ENCODE results near the gene DAP. TPM values are rescaled to one million over a fixed set of nuclear protein-coding genes. Genes with fewer than 3 reads are reported as not detected.
A peak's percentile ranks its signal among the peaks of the same experiment; 100 is the strongest.

Gene DAP
- total and polyA plus RNA-seq, 2 experiments from 2014 or later: 30.0 to 105 TPM

DNA sequence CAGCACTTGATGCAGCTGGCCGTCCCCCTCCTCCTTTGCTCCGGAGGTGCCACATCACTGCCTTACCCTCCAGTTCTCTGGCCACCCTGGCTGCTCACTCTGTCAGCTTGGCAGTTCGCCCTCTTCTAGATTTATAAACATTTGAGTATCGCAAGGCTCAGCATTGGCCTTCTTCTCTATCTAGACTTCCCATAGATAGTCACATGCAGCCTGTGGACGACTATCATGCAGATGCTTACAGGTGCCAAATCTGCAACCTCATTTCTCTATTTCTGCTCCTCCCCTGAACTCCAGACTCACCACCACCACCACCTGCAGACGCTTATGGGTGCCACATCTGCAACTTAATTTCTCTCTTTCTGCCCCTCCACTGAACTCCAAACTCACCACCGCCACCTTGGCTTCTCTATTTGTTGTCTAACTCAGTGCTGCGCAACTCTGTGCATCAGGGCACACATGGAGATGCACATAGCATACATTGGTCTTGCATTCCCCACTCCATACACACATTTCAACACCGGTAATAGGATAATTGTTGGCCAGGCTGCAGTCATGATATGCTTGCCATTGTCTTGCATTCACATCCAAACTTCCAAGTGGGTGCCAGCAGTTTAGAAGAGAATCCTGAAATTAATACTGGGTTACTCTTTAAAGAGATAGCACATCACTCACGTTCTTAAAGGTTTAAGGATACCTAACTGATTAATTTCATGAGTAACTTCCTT lies 1.9 kb upstream of the DAP start:
- Histone ChIP-seq H3K4me1 (ENCODE audit: low read depth) (peaks cover 13% of the 10 kb centered on the region), H3K36me3 (no peaks in the 10 kb centered on the region), H3K27ac (no peak overlapping the region), H3K27me3 (no peaks in the 10 kb centered on the region), H3K9me3 (ENCODE audit: low read depth) (no peaks in the 10 kb centered on the region), H3K4me3 (no peak overlapping the region)
- DNase-seq (ENCODE audit: low read depth in 1 of 2, low spot score in 1 of 2): no peak
- TF ChIP-seq, protein P1, sequence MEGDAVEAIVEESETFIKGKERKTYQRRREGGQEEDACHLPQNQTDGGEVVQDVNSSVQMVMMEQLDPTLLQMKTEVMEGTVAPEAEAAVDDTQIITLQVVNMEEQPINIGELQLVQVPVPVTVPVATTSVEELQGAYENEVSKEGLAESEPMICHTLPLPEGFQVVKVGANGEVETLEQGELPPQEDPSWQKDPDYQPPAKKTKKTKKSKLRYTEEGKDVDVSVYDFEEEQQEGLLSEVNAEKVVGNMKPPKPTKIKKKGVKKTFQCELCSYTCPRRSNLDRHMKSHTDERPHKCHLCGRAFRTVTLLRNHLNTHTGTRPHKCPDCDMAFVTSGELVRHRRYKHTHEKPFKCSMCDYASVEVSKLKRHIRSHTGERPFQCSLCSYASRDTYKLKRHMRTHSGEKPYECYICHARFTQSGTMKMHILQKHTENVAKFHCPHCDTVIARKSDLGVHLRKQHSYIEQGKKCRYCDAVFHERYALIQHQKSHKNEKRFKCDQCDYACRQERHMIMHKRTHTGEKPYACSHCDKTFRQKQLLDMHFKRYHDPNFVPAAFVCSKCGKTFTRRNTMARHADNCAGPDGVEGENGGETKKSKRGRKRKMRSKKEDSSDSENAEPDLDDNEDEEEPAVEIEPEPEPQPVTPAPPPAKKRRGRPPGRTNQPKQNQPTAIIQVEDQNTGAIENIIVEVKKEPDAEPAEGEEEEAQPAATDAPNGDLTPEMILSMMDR (IDR thresholded peaks at IDR 0.05; ENCODE audit: low read depth, low read length): no peak

DNA sequence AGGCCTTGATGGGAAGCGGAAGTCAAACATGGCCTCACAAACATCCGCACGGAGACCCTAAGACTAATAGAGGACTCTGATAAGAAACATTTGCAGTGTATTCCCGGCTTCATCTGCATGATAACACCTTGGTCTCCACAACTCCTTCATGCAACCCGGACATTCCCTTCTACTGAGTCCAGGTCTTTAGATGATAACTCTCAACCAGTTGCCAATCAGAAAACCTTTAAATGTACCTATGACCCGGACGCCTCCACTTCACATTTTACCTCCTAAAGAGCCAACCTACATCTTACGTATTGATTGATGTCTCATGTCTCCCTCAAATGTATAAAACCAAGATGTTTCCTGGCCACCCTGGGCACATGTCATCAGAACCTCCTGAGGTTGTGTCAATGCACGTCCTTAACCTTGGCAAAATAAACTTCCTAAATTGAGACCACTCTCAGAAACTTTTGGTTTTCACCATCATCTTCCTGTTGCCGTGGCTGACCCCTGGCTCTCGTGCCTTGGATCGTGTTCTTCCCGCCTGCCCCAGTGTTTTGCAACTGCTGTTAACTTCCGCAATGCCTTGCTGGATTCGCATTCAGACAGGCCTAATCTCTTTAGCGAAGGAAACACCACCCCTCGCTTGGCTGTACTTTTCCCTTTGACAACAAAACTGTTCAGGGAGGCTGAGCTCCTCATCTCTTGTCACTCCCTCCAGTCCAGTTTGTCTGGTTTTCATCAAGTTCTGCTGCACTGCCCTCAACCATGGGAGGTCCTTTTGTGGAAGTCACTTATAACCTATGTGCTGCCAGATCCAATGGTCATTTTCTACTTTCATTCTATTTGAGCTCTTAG lies 1.1 kb upstream of the DAP start:
- H3K27ac ChIP-seq: peak overlapping the region; percentile 84
- TF ChIP-seq, protein P1 (IDR thresholded peaks at IDR 0.05; ENCODE audit: low read depth, low read length): no peak
- peak overlapping the region; percentile 97 for H3K4me3 ChIP-seq
- no peaks in the 10 kb centered on the region for H3K27me3 ChIP-seq
- H3K4me1 ChIP-seq (ENCODE audit: low read depth): peaks cover 13% of the 10 kb centered on the region
- peak; percentile 36 to 63 for DNase-seq (ENCODE audit: low read depth in 1 of 2, low spot score in 1 of 2)
- no peaks in the 10 kb centered on the region for H3K9me3 ChIP-seq (ENCODE audit: low read depth)
- no peaks in the 10 kb centered on the region for H3K36me3 ChIP-seq

DNA sequence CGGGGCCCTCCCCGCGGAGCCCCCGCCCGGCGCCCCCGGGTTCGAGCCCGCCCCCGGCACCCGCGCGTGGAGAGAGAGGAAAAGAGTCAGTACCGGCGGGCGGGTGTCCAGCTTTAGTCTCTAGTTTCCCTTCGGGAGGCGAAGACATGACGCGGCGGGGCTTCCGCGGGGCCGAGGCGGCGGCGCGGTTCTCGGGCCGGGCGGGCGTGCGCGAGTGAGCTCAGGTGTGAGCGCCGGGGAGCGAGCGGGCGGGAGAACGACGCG lies 181 bp downstream of the DAP start:
- Histone ChIP-seq H3K4me3 (peak overlapping the region; percentile 97), H3K4me1 (ENCODE audit: low read depth) (peaks cover 13% of the 10 kb centered on the region), H3K9me3 (ENCODE audit: low read depth) (no peaks in the 10 kb centered on the region), H3K27me3 (no peaks in the 10 kb centered on the region), H3K27ac (peak overlapping the region; percentile 96), H3K36me3 (no peaks in the 10 kb centered on the region)
- TF ChIP-seq, protein P1 (IDR thresholded peaks at IDR 0.05; ENCODE audit: low read depth, low read length): no peak
- no peak for DNase-seq (ENCODE audit: low read depth in 1 of 2, low spot score in 1 of 2)

DNA sequence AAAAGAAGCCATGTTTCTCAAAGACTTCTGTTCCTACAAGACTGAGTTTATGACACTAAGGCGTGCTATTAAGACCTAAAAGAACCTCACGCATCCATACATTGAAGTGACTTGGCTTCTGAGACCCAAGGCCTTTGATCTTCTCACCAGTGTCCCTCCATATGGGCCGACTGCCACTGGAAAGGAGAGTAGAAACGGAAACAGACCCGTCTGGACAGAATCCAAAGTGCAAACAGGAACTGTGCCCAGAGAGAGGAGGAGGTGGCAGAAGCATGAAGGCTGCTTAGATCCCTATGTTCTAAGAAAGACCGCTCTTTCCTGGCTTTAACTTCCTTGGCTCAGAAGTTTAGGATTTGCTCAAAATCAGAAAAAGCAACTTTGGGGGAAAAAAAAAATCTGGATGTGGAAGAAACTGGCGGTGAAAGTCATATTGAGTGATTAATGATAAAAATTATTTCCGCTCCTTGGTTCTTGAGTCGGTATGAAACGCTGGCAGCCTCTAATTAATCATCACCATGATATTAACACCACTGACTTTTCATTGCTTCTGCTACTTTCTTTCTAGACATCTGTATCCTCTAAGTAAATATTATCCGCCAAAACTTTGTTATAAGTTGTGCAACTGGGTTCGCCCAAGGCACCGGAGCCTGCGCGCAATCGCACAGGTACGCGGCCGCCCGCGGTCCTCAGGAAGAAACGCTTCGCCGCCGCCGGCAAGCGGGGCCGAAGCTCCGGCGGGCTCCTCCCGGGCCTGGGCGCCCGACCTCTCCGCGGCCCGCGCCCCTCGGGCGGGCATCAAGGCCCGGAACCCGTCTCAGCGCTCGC lies 726 bp downstream of the DAP start:
- TF ChIP-seq, protein P1 (IDR thresholded peaks at IDR 0.05; ENCODE audit: low read depth, low read length): no peak
- Histone ChIP-seq H3K27me3 (no peaks in the 10 kb centered on the region), H3K27ac (peak overlapping the region; percentile 96), H3K9me3 (ENCODE audit: low read depth) (no peaks in the 10 kb centered on the region), H3K36me3 (no peaks in the 10 kb centered on the region), H3K4me3 (peak overlapping the region; percentile 97), H3K4me1 (ENCODE audit: low read depth) (peaks cover 13% of the 10 kb centered on the region)
- peak; percentile 64 to 74 for DNase-seq (ENCODE audit: low read depth in 1 of 2, low spot score in 1 of 2)

DNA sequence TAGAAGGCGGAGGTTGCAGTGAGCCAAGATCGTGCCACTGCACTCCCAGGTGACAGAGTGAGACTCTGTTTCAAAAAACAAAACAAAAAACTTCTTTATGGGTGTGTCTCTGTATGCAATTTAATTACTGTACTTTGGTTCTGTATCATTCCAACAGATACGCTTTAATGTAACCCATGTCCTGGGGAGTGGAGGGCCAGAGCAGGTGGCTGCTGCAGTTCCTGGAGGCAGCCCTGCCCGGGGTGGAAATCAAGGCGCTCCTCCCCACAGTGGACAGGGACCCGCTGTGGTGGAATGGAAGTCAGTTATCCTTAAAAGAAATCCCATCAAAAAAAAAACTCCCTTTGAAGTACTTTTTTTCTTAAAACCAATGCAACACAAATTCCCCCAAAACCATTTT lies 1.9 kb downstream of the DAP start:
- Histone ChIP-seq H3K27ac (no peak overlapping the region), H3K4me1 (ENCODE audit: low read depth) (peaks cover 13% of the 10 kb centered on the region), H3K9me3 (ENCODE audit: low read depth) (no peaks in the 10 kb centered on the region), H3K4me3 (no peak overlapping the region), H3K36me3 (no peaks in the 10 kb centered on the region), H3K27me3 (no peaks in the 10 kb centered on the region)
- no peak for DNase-seq (ENCODE audit: low read depth in 1 of 2, low spot score in 1 of 2)
- TF ChIP-seq, protein P1 (IDR thresholded peaks at IDR 0.05; ENCODE audit: low read depth, low read length): no peak

Measured in cardiac muscle cell (in vitro differentiated cells and primary cell).